ENCODE results near the gene FAM170B.

FAM170B gene

DNA sequence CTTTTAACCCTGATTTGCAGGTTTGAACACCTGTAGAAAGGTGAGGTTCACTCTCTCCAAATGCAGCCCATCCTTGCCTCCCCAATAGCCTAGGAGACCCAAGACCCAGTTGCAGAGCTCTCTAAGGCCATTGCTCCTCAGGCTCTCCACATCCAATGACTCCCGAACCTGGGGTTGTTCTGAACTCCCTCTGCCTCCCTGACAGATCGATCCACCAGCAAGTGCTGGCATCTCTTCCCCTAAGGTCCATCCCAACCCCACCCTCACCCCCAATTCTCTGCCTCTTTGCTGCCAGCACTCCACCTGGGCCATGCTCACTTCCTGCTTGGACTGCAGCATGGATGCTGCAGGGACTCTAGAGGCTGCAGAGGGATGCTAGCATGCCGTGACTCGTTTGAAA is 19.3 kb upstream of the FAM170B start:
- Histone ChIP-seq H2AFZ (ENCODE audit: low read length) (no peak overlapping the region), H3K9me3 (ENCODE audit: insufficient read depth, low read depth, low read length) (no peaks in the 10 kb centered on the region), H3K79me2 (ENCODE audit: insufficient read depth, low read length) (no peaks in the 10 kb centered on the region), H3K36me3 (ENCODE audit: insufficient read depth, low read length) (no peaks in the 10 kb centered on the region), H3K9me2 (replicated peaks; ENCODE audit: low read depth, low read length) (no peaks in the 10 kb centered on the region), H3K4me1 (ENCODE audit: insufficient read depth, low read length, poor library complexity, severe bottlenecking) (peaks cover 15% of the 10 kb centered on the region), H3K4me3 (ENCODE audit: low read length, poor library complexity, severe bottlenecking) (no peak overlapping the region), H3K4me2 (ENCODE audit: low read depth, low read length, poor library complexity, severe bottlenecking) (no peak overlapping the region), H3K9ac (ENCODE audit: low read depth, low read length, poor library complexity, severe bottlenecking) (no peak overlapping the region), H4K20me1 (ENCODE audit: insufficient read depth, low read length, poor library complexity, severe bottlenecking) (no peaks in the 10 kb centered on the region), H3F3A (ENCODE audit: low read depth) (no peaks in the 10 kb centered on the region), H3K27me3 (ENCODE audit: insufficient read depth, low read length, poor library complexity, severe bottlenecking) (no peaks in the 10 kb centered on the region)
- TF ChIP-seq, protein P1, sequence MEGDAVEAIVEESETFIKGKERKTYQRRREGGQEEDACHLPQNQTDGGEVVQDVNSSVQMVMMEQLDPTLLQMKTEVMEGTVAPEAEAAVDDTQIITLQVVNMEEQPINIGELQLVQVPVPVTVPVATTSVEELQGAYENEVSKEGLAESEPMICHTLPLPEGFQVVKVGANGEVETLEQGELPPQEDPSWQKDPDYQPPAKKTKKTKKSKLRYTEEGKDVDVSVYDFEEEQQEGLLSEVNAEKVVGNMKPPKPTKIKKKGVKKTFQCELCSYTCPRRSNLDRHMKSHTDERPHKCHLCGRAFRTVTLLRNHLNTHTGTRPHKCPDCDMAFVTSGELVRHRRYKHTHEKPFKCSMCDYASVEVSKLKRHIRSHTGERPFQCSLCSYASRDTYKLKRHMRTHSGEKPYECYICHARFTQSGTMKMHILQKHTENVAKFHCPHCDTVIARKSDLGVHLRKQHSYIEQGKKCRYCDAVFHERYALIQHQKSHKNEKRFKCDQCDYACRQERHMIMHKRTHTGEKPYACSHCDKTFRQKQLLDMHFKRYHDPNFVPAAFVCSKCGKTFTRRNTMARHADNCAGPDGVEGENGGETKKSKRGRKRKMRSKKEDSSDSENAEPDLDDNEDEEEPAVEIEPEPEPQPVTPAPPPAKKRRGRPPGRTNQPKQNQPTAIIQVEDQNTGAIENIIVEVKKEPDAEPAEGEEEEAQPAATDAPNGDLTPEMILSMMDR (conservative IDR thresholded peaks at IDR 0.05; ENCODE audit: low read length): no peak
- no peak for TF ChIP-seq EZH2phosphoT487 (IDR thresholded peaks at IDR 0.05; ENCODE audit: borderline replicate concordance)

DNA sequence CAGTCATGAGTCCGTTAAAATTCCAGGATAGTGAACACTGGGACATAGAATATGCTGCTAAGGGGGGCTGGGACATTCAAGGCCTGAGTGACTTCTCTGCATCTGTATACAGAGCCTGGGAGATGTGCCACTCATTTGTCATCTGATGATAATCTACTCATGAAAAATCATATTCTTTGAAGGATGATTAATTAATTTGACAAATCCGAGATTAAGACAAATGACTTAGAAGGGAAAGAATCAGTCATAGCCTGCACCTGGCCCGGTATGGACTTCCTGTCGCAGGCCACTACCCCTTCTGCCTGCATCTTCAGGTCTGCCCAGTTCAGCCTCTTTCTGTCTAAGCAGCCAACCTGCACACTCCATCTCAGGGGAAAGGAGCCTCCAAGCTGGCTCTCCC is 18.8 kb upstream of the FAM170B start:
- Histone ChIP-seq H3K9ac (ENCODE audit: low read depth, low read length, poor library complexity, severe bottlenecking) (no peak overlapping the region), H3K4me1 (ENCODE audit: insufficient read depth, low read length, poor library complexity, severe bottlenecking) (peaks cover 13% of the 10 kb centered on the region), H4K20me1 (ENCODE audit: insufficient read depth, low read length, poor library complexity, severe bottlenecking) (no peaks in the 10 kb centered on the region), H3K4me2 (ENCODE audit: low read depth, low read length, poor library complexity, severe bottlenecking) (no peak overlapping the region), H3K36me3 (ENCODE audit: insufficient read depth, low read length) (no peaks in the 10 kb centered on the region), H3K9me2 (replicated peaks; ENCODE audit: low read depth, low read length) (no peaks in the 10 kb centered on the region), H3K27me3 (ENCODE audit: insufficient read depth, low read length, poor library complexity, severe bottlenecking) (no peaks in the 10 kb centered on the region), H3K9me3 (ENCODE audit: insufficient read depth, low read depth, low read length) (peaks cover 2% of the 10 kb centered on the region; the same call in 1 of the 2 replicates), H3K4me3 (ENCODE audit: low read length, poor library complexity, severe bottlenecking) (no peak overlapping the region), H3F3A (ENCODE audit: low read depth) (no peaks in the 10 kb centered on the region), H3K79me2 (ENCODE audit: insufficient read depth, low read length) (no peaks in the 10 kb centered on the region), H2AFZ (ENCODE audit: low read length) (no peak overlapping the region)
- no peak for TF ChIP-seq EZH2phosphoT487 (IDR thresholded peaks at IDR 0.05; ENCODE audit: borderline replicate concordance)
- TF ChIP-seq, protein P1 (conservative IDR thresholded peaks at IDR 0.05; ENCODE audit: low read length): no peak

DNA sequence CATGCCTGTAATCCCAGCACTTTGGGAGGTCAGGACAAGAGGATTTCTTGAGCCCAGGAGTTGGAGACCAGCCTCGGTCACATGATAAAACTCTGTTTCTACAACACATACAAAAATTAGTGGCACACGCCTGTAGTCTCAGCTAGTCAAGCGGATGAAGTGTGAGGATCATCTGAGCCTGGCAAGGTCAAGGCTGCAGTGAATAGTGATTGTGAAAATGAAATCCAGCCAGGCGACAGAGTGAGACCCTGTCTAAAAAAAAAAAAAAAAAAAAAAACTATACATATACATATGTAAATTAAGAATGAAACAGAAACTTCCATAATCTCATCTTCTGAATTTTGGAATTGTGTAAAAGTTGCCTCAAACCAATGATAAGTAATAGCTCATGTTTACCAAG is 18.2 kb upstream of the FAM170B start:
- H3K36me3 ChIP-seq (ENCODE audit: insufficient read depth, low read length): no peaks in the 10 kb centered on the region
- no peaks in the 10 kb centered on the region for H4K20me1 ChIP-seq (ENCODE audit: insufficient read depth, low read length, poor library complexity, severe bottlenecking)
- H3K9me2 ChIP-seq (replicated peaks; ENCODE audit: low read depth, low read length): no peaks in the 10 kb centered on the region
- no peak overlapping the region for H3K4me2 ChIP-seq (ENCODE audit: low read depth, low read length, poor library complexity, severe bottlenecking)
- H2AFZ ChIP-seq (ENCODE audit: low read length): no peak overlapping the region
- no peaks in the 10 kb centered on the region for H3K79me2 ChIP-seq (ENCODE audit: insufficient read depth, low read length)
- no peaks in the 10 kb centered on the region for H3K27me3 ChIP-seq (ENCODE audit: insufficient read depth, low read length, poor library complexity, severe bottlenecking)
- TF ChIP-seq, protein P1 (conservative IDR thresholded peaks at IDR 0.05; ENCODE audit: low read length): no peak
- TF ChIP-seq EZH2phosphoT487 (IDR thresholded peaks at IDR 0.05; ENCODE audit: borderline replicate concordance): no peak
- peaks cover 6% of the 10 kb centered on the region; the same call in 1 of the 2 replicates for H3K9me3 ChIP-seq (ENCODE audit: insufficient read depth, low read depth, low read length)
- no peaks in the 10 kb centered on the region for H3F3A ChIP-seq (ENCODE audit: low read depth)
- H3K9ac ChIP-seq (ENCODE audit: low read depth, low read length, poor library complexity, severe bottlenecking): no peak overlapping the region
- H3K4me1 ChIP-seq (ENCODE audit: insufficient read depth, low read length, poor library complexity, severe bottlenecking): peaks cover 13% of the 10 kb centered on the region
- no peak overlapping the region for H3K4me3 ChIP-seq (ENCODE audit: low read length, poor library complexity, severe bottlenecking)

Data from Loucy (cell line).